Measurements from ENCODE around the gene CHCHD1.
"Not testable (repeated sequence)": the region's sequence is repeated elsewhere in the genome, so short reads cannot be mapped to it uniquely, and the experiment has no call there.

The CHCHD1 gene

GRCh38 chr10:73827346-73828089 is 45.7 kb downstream of the CHCHD1 start:
- DNase-seq (ENCODE audit: low read depth, low spot score), result no peak
- H3K4me3 ChIP-seq (ENCODE audit: low read length), result no peak overlapping the region

GRCh38 chr10:73828161-73828560 is 46.3 kb downstream of the CHCHD1 start:
- no peak overlapping the region for H3K4me3 ChIP-seq (ENCODE audit: low read length)
- no peak for DNase-seq (ENCODE audit: low read depth, low spot score)

GRCh38 chr10:73829090-73829489 is 47.2 kb downstream of the CHCHD1 start:
- not testable (repeated sequence) for H3K4me3 ChIP-seq (ENCODE audit: low read length)

More at GRCh38 chr10:73829090-73829489, 47.2 kb downstream of the CHCHD1 start:
- not testable (repeated sequence) for DNase-seq (ENCODE audit: low read depth, low spot score)

Measured in Jurkat, Clone E6-1 (cell line).